ENCODE data around the gene MAGED2. TPM values are rescaled to one million over a fixed set of nuclear protein-coding genes. Genes with fewer than 3 reads are reported as not detected.
"Not testable (repeated sequence)": the region's sequence is repeated elsewhere in the genome, so short reads cannot be mapped to it uniquely, and the experiment has no call there.

Gene MAGED2
- total RNA-seq (1,087 TPM), polyA plus RNA-seq (ENCODE audit: insufficient read depth in 1 of 8, insufficient read length in 8 of 8, low replicate concordance in 1 of 8) (1,000 to 10,000 TPM in 4 of 8 donors, 100 to 1,000 TPM in 4; 863 to 1,174 (median 1,005) TPM)
- long read RNA-seq, donor 1, transcript MAGED2-206 (13 exons, 2,189 nt), result major isoform, 122 of 259 reads
- long read RNA-seq, donor 1, transcript MAGED2-203 (12 exons, 2,066 nt), result minor isoform, 23 of 259 reads
- long read RNA-seq, donor 1, partial matches to known transcripts, result 90 of 259 reads
- long read RNA-seq, donor 1, other reads (novel, unspliced or antisense), result 17 of 259 reads
- long read RNA-seq, donor 2, transcript MAGED2-203 (12 exons, 2,066 nt), result minor isoform, 5 of 61 reads
- long read RNA-seq, donor 2, transcript MAGED2-206 (13 exons, 2,189 nt), result major isoform, 26 of 61 reads
- long read RNA-seq, donor 2, partial matches to known transcripts, result 26 of 61 reads
- long read RNA-seq, donor 2, other reads (novel, unspliced or antisense), result 0 of 61 reads
- long read RNA-seq, donor 3, transcript MAGED2-206 (13 exons, 2,189 nt), result major isoform, 416 of 755 reads
- long read RNA-seq, donor 3, transcript MAGED2-203 (12 exons, 2,066 nt), result minor isoform, 47 of 755 reads
- long read RNA-seq, donor 3, transcript MAGED2-204 (13 exons, 2,048 nt), result minor isoform, 16 of 755 reads
- long read RNA-seq, donor 3, partial matches to known transcripts, result 236 of 755 reads
- long read RNA-seq, donor 3, other reads (novel, unspliced or antisense), result 35 of 755 reads
- long read RNA-seq, donor 4, transcript MAGED2-206 (13 exons, 2,189 nt), result major isoform, 146 of 384 reads
- long read RNA-seq, donor 4, transcript MAGED2-203 (12 exons, 2,066 nt), result minor isoform, 19 of 384 reads
- long read RNA-seq, donor 4, partial matches to known transcripts, result 193 of 384 reads
- long read RNA-seq, donor 4, other reads (novel, unspliced or antisense), result 16 of 384 reads
- long read RNA-seq, donor 5, transcript MAGED2-204 (13 exons, 2,048 nt), result minor isoform, 24 of 1,358 reads
- long read RNA-seq, donor 5, transcript MAGED2-206 (13 exons, 2,189 nt), result major isoform, 565 of 1,358 reads
- long read RNA-seq, donor 5, transcript MAGED2-201 (12 exons, 1,958 nt), result minor isoform, 8 of 1,358 reads
- long read RNA-seq, donor 5, transcript MAGED2-203 (12 exons, 2,066 nt), result minor isoform, 86 of 1,358 reads
- long read RNA-seq, donor 5, partial matches to known transcripts, result 593 of 1,358 reads
- long read RNA-seq, donor 5, other reads (novel, unspliced or antisense), result 74 of 1,358 reads
- long read RNA-seq, donor 6, transcript MAGED2-206 (13 exons, 2,189 nt), result major isoform, 456 of 1,137 reads
- long read RNA-seq, donor 6, transcript MAGED2-204 (13 exons, 2,048 nt), result minor isoform, 17 of 1,137 reads
- long read RNA-seq, donor 6, transcript MAGED2-203 (12 exons, 2,066 nt), result minor isoform, 65 of 1,137 reads
- long read RNA-seq, donor 6, partial matches to known transcripts, result 540 of 1,137 reads
- long read RNA-seq, donor 6, other reads (novel, unspliced or antisense), result 51 of 1,137 reads
- long read RNA-seq, donor 7, transcript MAGED2-206 (13 exons, 2,189 nt), result major isoform, 222 of 885 reads
- long read RNA-seq, donor 7, transcript MAGED2-203 (12 exons, 2,066 nt), result minor isoform, 50 of 885 reads
- long read RNA-seq, donor 7, transcript MAGED2-204 (13 exons, 2,048 nt), result minor isoform, 12 of 885 reads
- long read RNA-seq, donor 7, partial matches to known transcripts, result 576 of 885 reads
- long read RNA-seq, donor 7, other reads (novel, unspliced or antisense), result 21 of 885 reads
- long read RNA-seq, donor 8, transcript MAGED2-203 (12 exons, 2,066 nt), result minor isoform, 22 of 387 reads
- long read RNA-seq, donor 8, transcript MAGED2-204 (13 exons, 2,048 nt), result minor isoform, 9 of 387 reads
- long read RNA-seq, donor 8, transcript MAGED2-206 (13 exons, 2,189 nt), result major isoform, 151 of 387 reads
- long read RNA-seq, donor 8, partial matches to known transcripts, result 192 of 387 reads
- long read RNA-seq, donor 8, other reads (novel, unspliced or antisense), result 11 of 387 reads
- long read RNA-seq, donor 9, transcript MAGED2-203 (12 exons, 2,066 nt), result minor isoform, 32 of 521 reads
- long read RNA-seq, donor 9, transcript MAGED2-204 (13 exons, 2,048 nt), result minor isoform, 10 of 521 reads
- long read RNA-seq, donor 9, transcript MAGED2-206 (13 exons, 2,189 nt), result major isoform, 196 of 521 reads
- long read RNA-seq, donor 9, partial matches to known transcripts, result 266 of 521 reads
- long read RNA-seq, donor 9, other reads (novel, unspliced or antisense), result 10 of 521 reads
- long read RNA-seq, donor 10, transcript MAGED2-204 (13 exons, 2,048 nt), result minor isoform, 14 of 903 reads
- long read RNA-seq, donor 10, transcript MAGED2-206 (13 exons, 2,189 nt), result major isoform, 298 of 903 reads
- long read RNA-seq, donor 10, transcript MAGED2-203 (12 exons, 2,066 nt), result minor isoform, 36 of 903 reads
- long read RNA-seq, donor 10, partial matches to known transcripts, result 502 of 903 reads
- long read RNA-seq, donor 10, other reads (novel, unspliced or antisense), result 45 of 903 reads
- long read RNA-seq, donor 11, transcript MAGED2-203 (12 exons, 2,066 nt), result minor isoform, 31 of 540 reads
- long read RNA-seq, donor 11, transcript MAGED2-206 (13 exons, 2,189 nt), result major isoform, 195 of 540 reads
- long read RNA-seq, donor 11, transcript MAGED2-204 (13 exons, 2,048 nt), result minor isoform, 8 of 540 reads
- long read RNA-seq, donor 11, partial matches to known transcripts, result 279 of 540 reads
- long read RNA-seq, donor 11, other reads (novel, unspliced or antisense), result 21 of 540 reads

DNA sequence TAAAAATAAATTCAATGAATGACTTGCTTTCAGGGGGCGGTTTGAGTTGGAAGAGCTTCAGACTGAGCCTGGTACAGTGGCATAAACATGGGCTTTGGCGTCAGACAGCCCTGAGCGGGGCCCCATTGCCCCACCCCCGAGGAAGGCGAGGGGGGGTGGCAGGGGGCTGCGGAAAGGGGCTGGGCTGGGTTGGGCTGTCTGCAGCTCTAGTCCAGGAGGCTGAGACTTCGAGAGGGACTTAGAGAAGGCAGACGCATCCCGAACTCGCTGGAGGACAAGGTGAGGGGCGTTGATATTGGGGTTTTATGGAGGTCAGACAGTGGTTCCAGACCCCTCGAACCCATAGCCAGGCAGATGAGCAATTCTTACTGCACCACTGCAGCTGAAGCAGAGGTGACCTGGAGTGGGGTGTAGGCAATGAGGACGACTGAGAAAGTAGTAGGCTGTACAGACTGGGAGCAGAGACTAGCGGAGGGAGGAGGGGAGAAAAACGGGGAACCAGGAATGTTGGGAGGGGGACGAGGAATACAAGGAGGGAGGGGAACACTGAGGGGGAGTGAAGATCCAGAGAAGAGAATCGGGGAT, at the start of gene MAGED2:
TSS of gene MAGED2 (plus strand) at position 222 of the 585 bp plus-strand sequence. CDS start 1,587 bp downstream, outside the sequence.
- peaks cover 35% of the 10 kb centered on the region for H3K36me3 ChIP-seq (ENCODE audit: control insufficient read depth, insufficient read depth, low read length)
- peaks cover 3% of the 10 kb centered on the region for H3K27me3 ChIP-seq (ENCODE audit: control insufficient read depth, insufficient read depth, low read length)
- DNase-seq, result peak; percentile 87
- peak within 1 kb of the TSS; percentile 98 for H3K27ac ChIP-seq (ENCODE audit: low read length)
- 43% methylated on average over 14 of the region's 17 CpGs for WGBS (ENCODE audit: insufficient coverage)
- no peaks in the 10 kb centered on the region for H3K9me3 ChIP-seq (replicated peaks; ENCODE audit: control insufficient read depth, low read depth, low read length)
- H3K4me3 ChIP-seq (ENCODE audit: low read length), result peak within 1 kb of the TSS; percentile 71
- H3K4me1 ChIP-seq (ENCODE audit: control insufficient read depth, insufficient read depth, low read length), result peaks cover 33% of the 10 kb centered on the region

GRCh38 chrX:54758114-54759055, 49.2 kb upstream of the MAGED2 start:
- no peak for DNase-seq
- H3K27ac ChIP-seq (ENCODE audit: low read length), result no peak overlapping the region
- no peak overlapping the region for H3K4me3 ChIP-seq (ENCODE audit: low read length)
- no peaks in the 10 kb centered on the region for H3K4me1 ChIP-seq (ENCODE audit: control insufficient read depth, insufficient read depth, low read length)
- no peaks in the 10 kb centered on the region for H3K36me3 ChIP-seq (ENCODE audit: control insufficient read depth, insufficient read depth, low read length)
- 74% methylated on average over 21 of the region's 21 CpGs for WGBS (ENCODE audit: insufficient coverage)
- H3K27me3 ChIP-seq (ENCODE audit: control insufficient read depth, insufficient read depth, low read length), result no peaks in the 10 kb centered on the region
- no peaks in the 10 kb centered on the region for H3K9me3 ChIP-seq (replicated peaks; ENCODE audit: control insufficient read depth, low read depth, low read length)

DNA sequence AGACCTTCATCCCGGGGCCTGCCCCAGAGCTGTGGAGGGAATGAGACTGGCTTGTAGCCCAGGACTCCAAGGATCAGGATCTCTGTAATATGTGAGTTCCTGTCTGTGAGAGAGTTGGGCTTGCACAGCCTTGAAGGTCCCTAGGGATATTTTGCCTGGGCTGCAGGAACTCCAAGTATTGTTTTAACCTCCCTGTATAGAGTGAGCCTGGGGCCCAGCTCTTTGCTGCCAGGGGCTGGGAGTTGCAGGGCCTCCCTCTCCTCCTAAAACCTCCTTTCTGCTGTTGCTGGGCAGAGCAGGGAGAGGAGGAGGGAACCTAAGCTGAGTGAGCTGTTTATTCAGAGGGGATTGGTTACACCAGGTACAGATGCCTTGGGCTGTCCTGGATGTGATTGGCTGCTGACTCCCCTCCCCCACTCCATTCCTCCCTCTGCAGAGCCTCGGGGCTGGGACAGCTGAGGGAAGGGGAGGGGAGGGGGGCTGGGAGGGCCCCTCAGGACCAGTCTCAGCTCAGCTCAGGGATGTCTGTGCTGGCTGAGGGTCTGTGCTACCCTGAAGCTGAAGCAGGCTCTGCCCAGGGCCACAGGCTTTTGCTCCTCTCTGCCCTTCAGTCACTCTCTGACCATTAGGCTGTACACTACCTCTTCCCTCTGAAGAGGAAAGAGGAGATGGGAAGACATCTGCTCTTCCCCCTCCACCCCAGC, 33.0 kb upstream of the MAGED2 start:
- not testable (repeated sequence) for H3K27me3 ChIP-seq (ENCODE audit: control insufficient read depth, insufficient read depth, low read length); H3K36me3 ChIP-seq (ENCODE audit: control insufficient read depth, insufficient read depth, low read length); H3K4me3 ChIP-seq (ENCODE audit: low read length); H3K9me3 ChIP-seq (replicated peaks; ENCODE audit: control insufficient read depth, low read depth, low read length)
- no CpG with 5 or more reads among the region's 2 CpGs for WGBS (ENCODE audit: insufficient coverage)
- DNase-seq, result peak; percentile 96
- H3K4me1 ChIP-seq (ENCODE audit: control insufficient read depth, insufficient read depth, low read length), result peaks cover 31% of the 10 kb centered on the region
- peak overlapping the region; percentile 90 for H3K27ac ChIP-seq (ENCODE audit: low read length)

DNA sequence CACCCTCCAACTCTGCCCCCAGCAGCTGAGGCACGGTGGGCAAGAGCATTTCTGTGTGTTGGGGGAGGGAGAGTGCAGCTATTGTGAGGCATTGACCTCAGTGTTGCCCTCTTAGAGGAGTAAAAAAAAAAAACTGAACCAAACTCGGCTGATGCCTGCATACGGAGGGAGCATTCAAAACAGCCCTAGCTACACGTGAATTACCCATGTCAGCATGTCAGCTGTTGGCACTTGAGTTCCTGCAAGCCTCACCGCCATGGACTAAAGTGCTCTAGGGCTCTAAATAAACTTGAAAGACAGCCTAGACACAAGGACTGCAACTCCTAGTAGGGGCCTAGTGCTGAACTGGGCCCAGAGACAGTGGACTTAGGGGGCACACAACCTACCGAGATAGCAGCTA, 31.5 kb upstream of the MAGED2 start:
- H3K9me3 ChIP-seq (replicated peaks; ENCODE audit: control insufficient read depth, low read depth, low read length), result peaks cover 2% of the 10 kb centered on the region
- H3K27ac ChIP-seq (ENCODE audit: low read length), result peak overlapping the region; percentile 86
- WGBS (ENCODE audit: insufficient coverage), result 75% methylated on average over 1 of the region's 6 CpGs
- peak; percentile 8 for DNase-seq
- peaks cover 31% of the 10 kb centered on the region for H3K4me1 ChIP-seq (ENCODE audit: control insufficient read depth, insufficient read depth, low read length)
- H3K36me3 ChIP-seq (ENCODE audit: control insufficient read depth, insufficient read depth, low read length), result no peaks in the 10 kb centered on the region
- no peak overlapping the region for H3K4me3 ChIP-seq (ENCODE audit: low read length)
- H3K27me3 ChIP-seq (ENCODE audit: control insufficient read depth, insufficient read depth, low read length), result no peaks in the 10 kb centered on the region

DNA sequence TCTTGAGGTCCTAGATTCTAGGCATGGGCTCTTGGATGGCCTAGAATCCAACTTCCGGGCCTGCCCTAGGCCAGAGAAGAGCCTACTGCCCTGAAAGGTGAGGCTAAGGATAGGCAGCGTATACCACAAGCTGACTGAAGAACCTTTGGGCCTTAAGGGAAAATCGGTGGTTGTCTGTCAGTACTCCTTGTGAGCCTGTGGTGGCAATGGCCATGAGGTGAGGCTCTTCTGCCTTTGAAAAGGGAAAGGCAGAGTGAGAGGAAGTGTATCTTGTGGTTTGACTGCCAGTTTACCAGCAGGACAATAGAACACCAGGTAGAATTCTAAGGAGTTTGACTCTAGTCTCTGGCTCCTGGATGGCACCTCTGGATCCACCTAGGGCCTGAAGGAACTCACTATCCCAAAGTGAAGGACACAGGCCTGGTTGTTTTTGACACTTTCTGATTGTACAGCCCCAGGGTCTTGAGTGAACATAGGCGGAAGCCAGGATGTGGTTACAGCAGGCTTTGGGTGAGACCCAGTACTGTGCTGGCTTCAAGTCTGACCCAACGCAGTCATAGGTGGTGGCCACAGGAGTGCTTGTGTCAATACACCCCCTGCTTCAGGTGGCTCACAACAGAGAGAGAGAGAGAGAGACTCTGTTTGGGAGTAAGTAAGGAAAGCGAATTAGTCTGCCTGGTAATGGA, 30.4 kb upstream of the MAGED2 start:
- Histone ChIP-seq H3K4me3 (ENCODE audit: low read length) (no peak overlapping the region), H3K36me3 (ENCODE audit: control insufficient read depth, insufficient read depth, low read length) (no peaks in the 10 kb centered on the region), H3K27ac (ENCODE audit: low read length) (peak overlapping the region; percentile 49), H3K9me3 (replicated peaks; ENCODE audit: control insufficient read depth, low read depth, low read length) (peaks cover under 1% of the 10 kb centered on the region), H3K27me3 (ENCODE audit: control insufficient read depth, insufficient read depth, low read length) (no peaks in the 10 kb centered on the region), H3K4me1 (ENCODE audit: control insufficient read depth, insufficient read depth, low read length) (peaks cover 31% of the 10 kb centered on the region)
- no peak for DNase-seq
- 81% methylated on average over 4 of the region's 6 CpGs for WGBS (ENCODE audit: insufficient coverage)

GRCh38 chrX:54785901-54786300, 21.6 kb upstream of the MAGED2 start:
- 36% methylated on average over 4 of the region's 4 CpGs for WGBS (ENCODE audit: insufficient coverage)
- H3K27me3 ChIP-seq (ENCODE audit: control insufficient read depth, insufficient read depth, low read length), result peaks cover 4% of the 10 kb centered on the region
- peaks cover 3% of the 10 kb centered on the region for H3K9me3 ChIP-seq (replicated peaks; ENCODE audit: control insufficient read depth, low read depth, low read length)
- no peaks in the 10 kb centered on the region for H3K36me3 ChIP-seq (ENCODE audit: control insufficient read depth, insufficient read depth, low read length)
- H3K27ac ChIP-seq (ENCODE audit: low read length), result no peak overlapping the region
- no peak overlapping the region for H3K4me3 ChIP-seq (ENCODE audit: low read length)
- peaks cover 9% of the 10 kb centered on the region for H3K4me1 ChIP-seq (ENCODE audit: control insufficient read depth, insufficient read depth, low read length)
- no peak for DNase-seq

Data from muscle of leg (tissue), 16 donors.